Transverse colon (tissue), 3 donors: Measurements from ENCODE around the gene ZNF74.

Experiments used
- CTCF ChIP-seq, 5 experiments: fragments of 200-600 bp in 3 of 5; fragments of 450-650 bp in 2 of 5; sonication (generic) in 3 of 5; IDR thresholded peaks; 1 replicate in 2 of 5; 2 replicates in 3 of 5; pipeline ENCODE4 v1.5.1; 2016 to 2017; ENCODE audit warnings: antibody characterized with exemption in 5 of 5, inconsistent platforms in 3 of 5, mild to moderate bottlenecking in 2 of 5, moderate library complexity in 1 of 5
- EP300 ChIP-seq: sonication (generic); formaldehyde crosslinking; IDR thresholded peaks from one replicate; pipeline ENCODE4 v1.6.1; 2017; ENCODE audit warnings: antibody characterized with exemption, low read depth

DNA sequence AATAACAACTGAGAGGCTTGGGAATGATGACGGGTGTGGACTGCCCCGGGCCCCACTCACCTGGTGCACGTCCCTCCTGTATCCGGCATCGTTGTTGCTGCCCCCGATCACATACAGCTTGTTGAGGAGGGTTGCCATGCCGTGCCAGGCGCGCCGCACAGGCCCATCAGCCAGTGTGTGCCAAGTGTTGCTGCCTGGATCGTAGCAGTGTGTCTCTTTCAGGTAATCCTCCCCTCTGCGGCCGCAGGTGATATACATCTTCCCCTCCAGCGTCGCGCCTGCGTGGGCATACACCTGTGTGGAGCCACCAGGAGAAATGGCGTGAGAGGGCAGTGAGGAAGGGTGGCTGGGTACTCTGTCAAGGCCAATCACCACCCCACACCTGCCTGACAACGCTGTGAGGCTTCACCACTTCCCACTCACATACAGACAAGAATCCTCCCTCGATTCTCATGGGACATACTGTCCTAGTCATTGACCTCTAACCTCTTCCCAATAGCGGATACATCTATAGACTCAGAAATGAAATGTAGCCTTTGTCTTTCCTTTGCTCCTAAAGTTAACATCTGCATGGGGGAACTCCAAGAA, 52.5 kb downstream of the ZNF74 start:
- no peak for TF ChIP-seq CTCF (IDR thresholded peaks at IDR 0.05)
- TF ChIP-seq EP300: no peak
